ENCODE data around the gene KRTAP27-1. TPM values are rescaled to one million over a fixed set of nuclear protein-coding genes. Genes with fewer than 3 reads are reported as not detected.

Gene KRTAP27-1
- total and polyA plus RNA-seq, 10 of the 15 experiments (the other 5 are each of a cell fraction or from before 2014, with no cell fraction given): not detected

DNA sequence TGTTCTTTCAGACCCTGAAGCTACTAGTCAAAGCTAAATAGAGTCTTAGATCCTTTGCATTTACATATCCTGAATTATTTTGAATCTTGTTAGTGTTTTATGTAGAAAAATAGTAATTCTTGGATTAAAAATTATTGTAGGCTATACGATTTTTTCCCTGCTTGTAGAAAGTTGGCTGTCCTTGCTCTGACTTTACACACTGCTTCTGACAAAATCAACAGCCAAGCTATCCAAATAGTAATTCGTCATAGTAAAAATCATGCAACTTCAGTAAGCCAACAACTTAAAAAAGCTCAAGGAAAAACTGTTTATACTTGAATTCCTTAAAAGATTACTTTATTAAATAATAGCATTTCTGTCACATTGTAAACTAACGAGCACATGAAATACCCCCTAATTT, 18.4 kb upstream of the KRTAP27-1 start:
- TF ChIP-seq MEF2A (IDR thresholded peaks at IDR 0.05; ENCODE audit: insufficient read depth, low read depth, low read length) (no peak), SMARCA5 (IDR thresholded peaks at IDR 0.05) (no peak)
- RAD21 ChIA-PET (ENCODE audit: unreplicated experiment): no interaction called here
- SMC1A ChIA-PET (ENCODE audit: uncharacterized antibody, unreplicated experiment): no interaction called here
- no peak overlapping the region for H2AFZ ChIP-seq (ENCODE audit: control insufficient read depth, low read depth, low read length)
- no peak overlapping the region for H3K4me2 ChIP-seq (ENCODE audit: control insufficient read depth, insufficient read depth)
- no peaks in the 10 kb centered on the region for H3K9me3 ChIP-seq (replicated peaks; ENCODE audit: control insufficient read depth, insufficient read depth, low read length)
- H3K79me2 ChIP-seq (ENCODE audit: control insufficient read depth, insufficient read depth, low read length): no peaks in the 10 kb centered on the region
- H3K27me3 ChIP-seq (replicated peaks in 1 of 2; ENCODE audit: control insufficient read depth in 2 of 2, insufficient read depth in 2 of 2, low read length in 1 of 2): no peaks in the 10 kb centered on the region
- no peak overlapping the region for H3K9ac ChIP-seq (ENCODE audit: control insufficient read depth, insufficient read depth, low read length)
- FAIRE-seq: no peak
- H3K4me1 ChIP-seq (ENCODE audit: control insufficient read depth, insufficient read depth, low read length): no peaks in the 10 kb centered on the region
- no peak overlapping the region for H3K4me3 ChIP-seq
- H4K20me1 ChIP-seq (ENCODE audit: control insufficient read depth, insufficient read depth): no peaks in the 10 kb centered on the region
- no peak overlapping the region for H3K27ac ChIP-seq (ENCODE audit: control insufficient read depth, insufficient read depth)
- H3K36me3 ChIP-seq (ENCODE audit: control insufficient read depth in 2 of 2, insufficient read depth in 2 of 2, low read length in 1 of 2): no peaks in the 10 kb centered on the region
- no peak for DNase-seq (ENCODE audit: low read depth, low spot score)
- BruUV-seq (replicated peaks): no TSS peak
- POLR2A ChIA-PET: no interaction called here
- no peak for ATAC-seq
- in situ Hi-C loops (cut with MboI) (no loop called here), intact Hi-C loops (cut with micrococcal nuclease; ENCODE audit: unreplicated experiment) (no loop called here)
- WGBS (ENCODE audit: insufficient coverage, insufficient replicate concordance, low lambda C conversion rate, missing lambda C conversion rate): 1% methylated on average over 3 of the region's 3 CpGs
- CTCF ChIA-PET: no interaction called here

- Histone ChIP-seq H3K4me3 (no peak overlapping the region), H3K27me3 (replicated peaks in 1 of 2; ENCODE audit: control insufficient read depth in 2 of 2, insufficient read depth in 2 of 2, low read length in 1 of 2) (no peaks in the 10 kb centered on the region), H3K9me3 (replicated peaks; ENCODE audit: control insufficient read depth, insufficient read depth, low read length) (no peaks in the 10 kb centered on the region), H3K4me2 (ENCODE audit: control insufficient read depth, insufficient read depth) (no peak overlapping the region), H3K27ac (ENCODE audit: control insufficient read depth, insufficient read depth) (no peak overlapping the region), H3K36me3 (ENCODE audit: control insufficient read depth in 2 of 2, insufficient read depth in 2 of 2, low read length in 1 of 2) (no peaks in the 10 kb centered on the region), H2AFZ (ENCODE audit: control insufficient read depth, low read depth, low read length) (no peak overlapping the region), H4K20me1 (ENCODE audit: control insufficient read depth, insufficient read depth) (no peaks in the 10 kb centered on the region), H3K79me2 (ENCODE audit: control insufficient read depth, insufficient read depth, low read length) (no peaks in the 10 kb centered on the region), H3K9ac (ENCODE audit: control insufficient read depth, insufficient read depth, low read length) (no peak overlapping the region), H3K4me1 (ENCODE audit: control insufficient read depth, insufficient read depth, low read length) (no peaks in the 10 kb centered on the region)
- ChIA-PET SMC1A (ENCODE audit: uncharacterized antibody, unreplicated experiment) (no interaction called here), POLR2A (no interaction called here), CTCF (no interaction called here), RAD21 (ENCODE audit: unreplicated experiment) (no interaction called here)
- ATAC-seq: no peak
- BruUV-seq (replicated peaks): no TSS peak
- intact Hi-C loops (cut with micrococcal nuclease; ENCODE audit: unreplicated experiment): no loop called here
- no peak for DNase-seq (ENCODE audit: low read depth, low spot score)
- no peak for FAIRE-seq
- WGBS (ENCODE audit: insufficient coverage, insufficient replicate concordance, low lambda C conversion rate, missing lambda C conversion rate): 7% methylated on average over 1 of the region's 1 CpG
- in situ Hi-C loops (cut with MboI): no loop called here
- no peak for TF ChIP-seq ESRRA (IDR thresholded peaks at IDR 0.05; ENCODE audit: low read length)
- no peak for TF ChIP-seq SKIL (IDR thresholded peaks at IDR 0.05; ENCODE audit: low read depth, poor library complexity, severe bottlenecking)
- no peak for TF ChIP-seq PKNOX1 (IDR thresholded peaks at IDR 0.05)
- no peak for TF ChIP-seq IRF5 (IDR thresholded peaks at IDR 0.05; ENCODE audit: borderline replicate concordance)
- TF ChIP-seq GATAD2B (conservative IDR thresholded peaks at IDR 0.05; ENCODE audit: low read depth): no peak
- TF ChIP-seq MEF2A (IDR thresholded peaks at IDR 0.05; ENCODE audit: insufficient read depth, low read depth, low read length): no peak
- TF ChIP-seq SPI1 (IDR thresholded peaks at IDR 0.05; ENCODE audit: borderline replicate concordance, insufficient read depth, low read depth, low read length): no peak
These were observed 17.0 kb upstream of the KRTAP27-1 start for GRCh38 chr21:30354308-30355005.

Data from GM12878 (cell line).